Activated naive CD8-positive, alpha-beta T cell (primary cell): Measurements from ENCODE around the gene WNT3.
"Not testable (repeated sequence)": the region's sequence is repeated elsewhere in the genome, so short reads cannot be mapped to it uniquely, and the experiment has no call there.

ENCODE experiments used
- H3K27ac Mint-ChIP-seq: one replicate; pipeline ENCODE4 v1.8.0; 2021; ENCODE audit warnings: mixed read lengths
- H3K27me3 Mint-ChIP-seq: one replicate; pipeline ENCODE4 v1.8.0; 2021; ENCODE audit warnings: mixed read lengths
- H3K36me3 Mint-ChIP-seq: one replicate; pipeline ENCODE4 v1.8.0; 2021; ENCODE audit warnings: mixed read lengths
- H3K4me1 Mint-ChIP-seq: one replicate; pipeline ENCODE4 v1.8.0; 2021; ENCODE audit warnings: low read depth, mixed read lengths
- H3K4me3 Mint-ChIP-seq: one replicate; pipeline ENCODE4 v1.8.0; 2021; ENCODE audit warnings: mild to moderate bottlenecking, mixed read lengths
- H3K9me3 Mint-ChIP-seq: one replicate; pipeline ENCODE4 v1.8.0; 2021; ENCODE audit warnings: low read depth, mixed read lengths

The WNT3 gene

DNA sequence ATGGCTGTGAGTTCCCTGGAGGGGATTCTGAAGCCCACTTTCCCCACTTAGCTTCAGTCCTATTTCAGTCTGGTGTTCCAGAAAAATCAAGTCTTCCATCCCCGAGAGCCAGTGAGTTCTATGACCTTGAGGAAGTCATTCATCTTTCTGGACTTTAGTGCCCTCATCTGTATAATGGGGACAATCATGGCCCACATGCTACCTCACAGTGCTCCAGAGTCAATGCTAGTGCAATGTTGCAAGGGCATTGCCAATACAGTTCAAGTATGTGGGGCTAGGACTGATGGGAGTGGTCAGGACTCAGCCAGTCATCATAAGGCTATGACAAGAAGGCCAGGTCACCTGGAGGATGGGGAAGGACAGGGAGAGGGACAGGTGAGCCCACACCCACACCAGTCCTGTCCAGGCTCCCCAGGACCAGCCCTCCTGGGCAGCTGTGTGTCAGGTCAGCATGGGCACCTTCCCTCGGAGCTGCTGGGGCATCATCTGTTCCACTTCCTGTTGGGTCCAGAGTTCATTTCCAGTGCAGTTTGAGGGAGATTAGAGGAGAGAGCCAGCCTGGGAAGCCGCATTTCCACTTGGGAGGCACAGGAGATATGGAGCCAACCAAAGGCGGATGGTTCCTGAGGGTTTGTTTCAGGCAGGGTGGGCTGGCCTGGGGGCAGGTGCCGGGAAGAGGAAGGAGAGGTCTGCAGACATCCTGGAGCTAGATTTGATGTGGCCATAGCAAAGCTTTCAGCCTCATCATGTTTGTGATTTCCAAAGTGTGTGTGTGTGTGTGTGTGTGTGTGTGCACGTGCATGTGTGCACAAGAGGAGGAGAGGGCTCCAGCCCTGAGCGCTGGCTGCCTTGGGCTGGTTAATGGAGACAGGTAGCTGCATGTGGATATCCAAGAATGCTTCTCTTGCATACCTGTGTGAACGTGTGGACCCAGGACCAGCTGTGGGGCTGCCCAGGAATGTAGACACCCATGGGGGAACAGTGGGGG is 29.0 kb upstream of the WNT3 start:
- Mint-ChIP-seq H3K9me3 (peaks cover 9% of the 10 kb centered on the region), H3K36me3 (peaks cover 3% of the 10 kb centered on the region), H3K4me3 (no peak overlapping the region)

DNA sequence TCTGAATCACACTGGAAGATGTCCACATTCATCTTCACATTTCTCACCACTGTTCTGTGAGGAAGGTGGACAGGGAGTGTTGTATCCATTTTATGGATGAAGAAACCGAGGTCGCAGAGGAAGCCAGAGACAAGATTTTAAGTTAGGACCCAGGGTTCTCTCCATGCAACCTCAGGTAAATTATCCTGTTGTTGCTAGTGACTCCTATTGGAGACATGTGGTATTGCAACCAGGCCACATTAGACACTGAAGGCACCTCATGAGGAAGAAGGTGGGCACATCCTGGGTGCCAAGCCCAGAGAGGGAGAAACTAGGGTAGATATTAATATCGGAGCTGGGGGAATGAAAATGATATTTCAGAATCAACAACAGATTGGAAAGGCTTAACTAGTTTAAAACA is 24.3 kb upstream of the WNT3 start:
- peaks cover 3% of the 10 kb centered on the region for H3K36me3 Mint-ChIP-seq
- no peak overlapping the region for H3K4me3 Mint-ChIP-seq
- peaks cover 4% of the 10 kb centered on the region for H3K4me1 Mint-ChIP-seq
- H3K27ac Mint-ChIP-seq, result no peak overlapping the region
- H3K9me3 Mint-ChIP-seq, result peaks cover 9% of the 10 kb centered on the region
- peaks cover 28% of the 10 kb centered on the region for H3K27me3 Mint-ChIP-seq

More for the DNA sequence above, 29.0 kb upstream of the WNT3 start:
- Mint-ChIP-seq H3K27me3 (peaks cover 45% of the 10 kb centered on the region), H3K27ac (no peak overlapping the region), H3K4me1 (peaks cover 15% of the 10 kb centered on the region)

DNA sequence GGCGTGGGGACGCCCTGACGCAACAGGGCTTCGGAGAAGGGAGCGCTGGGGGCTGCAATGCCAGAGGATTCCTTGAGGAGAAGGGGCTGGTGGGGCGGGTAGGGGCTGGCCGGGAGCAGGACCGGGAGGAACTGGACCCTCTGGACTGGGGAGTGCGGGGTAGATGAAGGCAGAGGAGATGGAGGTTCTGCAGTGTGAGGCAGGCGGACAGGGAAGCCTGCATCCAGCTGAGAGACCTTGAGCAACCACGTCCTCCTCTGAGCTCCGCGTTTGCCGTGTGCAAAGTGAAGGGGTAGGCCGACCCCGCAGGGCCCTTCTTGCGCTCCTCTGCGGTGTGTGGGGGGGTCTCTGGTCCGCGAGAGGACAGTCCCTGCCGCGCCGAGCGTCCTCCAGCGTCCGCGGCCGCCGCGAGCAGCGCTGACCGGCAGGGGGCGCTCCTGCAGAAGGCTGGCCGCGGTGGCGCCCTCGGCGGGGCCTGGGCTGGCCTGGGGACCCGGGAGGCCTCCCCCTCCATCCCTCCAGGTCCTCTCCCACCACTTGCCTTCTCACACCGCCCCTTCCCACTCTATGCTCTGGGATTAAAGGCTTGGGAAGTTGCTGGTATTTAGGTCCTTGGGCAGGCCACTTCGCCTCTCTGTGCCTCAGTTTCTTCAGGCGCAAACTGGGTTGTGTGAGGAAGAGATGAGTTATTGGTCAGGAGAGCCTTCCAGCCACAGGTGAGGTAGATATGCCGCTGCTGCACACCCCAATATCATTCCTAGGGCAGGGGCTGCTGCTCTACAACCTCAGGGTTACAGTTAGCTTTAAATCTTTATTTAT is 23.3 kb upstream of the WNT3 start:
- Mint-ChIP-seq H3K27ac (no peak overlapping the region), H3K27me3 (peaks cover 19% of the 10 kb centered on the region), H3K4me3 (no peak overlapping the region), H3K36me3 (peaks cover 3% of the 10 kb centered on the region), H3K4me1 (peaks cover 4% of the 10 kb centered on the region), H3K9me3 (peaks cover 9% of the 10 kb centered on the region)

DNA sequence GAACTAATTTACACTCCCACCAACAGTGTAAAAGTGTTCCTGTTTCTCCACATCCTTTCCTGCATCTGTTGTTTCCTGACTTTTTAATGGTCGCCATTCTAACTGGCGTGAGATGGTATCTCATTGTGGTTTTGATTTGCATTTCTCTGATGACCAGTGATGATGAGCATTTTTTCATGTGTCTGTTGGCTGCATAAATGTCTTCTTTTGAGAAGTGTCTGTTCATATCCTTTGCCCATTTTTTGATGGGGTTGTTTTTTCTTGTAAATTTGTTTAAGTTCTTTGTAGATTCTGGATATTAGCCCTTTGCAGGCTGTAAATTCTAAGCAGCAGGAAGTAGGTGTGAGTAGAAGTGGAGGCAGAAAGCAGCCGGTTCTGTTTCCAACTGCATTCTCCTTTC is 22.1 kb upstream of the WNT3 start:
- not testable (repeated sequence) for H3K9me3 Mint-ChIP-seq, H3K36me3 Mint-ChIP-seq, H3K27ac Mint-ChIP-seq, H3K4me1 Mint-ChIP-seq, H3K4me3 Mint-ChIP-seq
- peaks cover 19% of the 10 kb centered on the region for H3K27me3 Mint-ChIP-seq

DNA sequence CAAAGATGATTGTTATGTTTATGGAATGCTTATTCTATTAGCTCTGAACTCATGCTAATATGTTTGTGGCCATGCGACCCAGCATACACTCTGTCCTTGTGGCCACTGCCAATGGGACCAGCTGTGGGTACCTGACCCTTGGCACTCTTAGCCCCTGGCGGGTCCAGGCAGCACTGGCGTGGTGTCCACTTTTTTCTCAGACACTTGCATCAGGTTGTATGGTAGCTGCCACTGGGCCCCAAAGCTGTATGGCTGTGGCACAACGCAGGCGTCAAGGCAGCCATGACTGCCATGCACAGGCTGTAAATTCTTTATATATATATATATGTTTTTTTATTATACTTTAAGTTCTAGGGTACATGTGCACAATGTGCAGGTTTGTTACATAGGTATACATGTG is 20.7 kb upstream of the WNT3 start:
- Mint-ChIP-seq H3K4me3 (no peak overlapping the region), H3K27me3 (peaks cover 19% of the 10 kb centered on the region), H3K27ac (no peak overlapping the region), H3K4me1 (peaks cover 4% of the 10 kb centered on the region), H3K36me3 (peaks cover 3% of the 10 kb centered on the region), H3K9me3 (peaks cover 9% of the 10 kb centered on the region)

DNA sequence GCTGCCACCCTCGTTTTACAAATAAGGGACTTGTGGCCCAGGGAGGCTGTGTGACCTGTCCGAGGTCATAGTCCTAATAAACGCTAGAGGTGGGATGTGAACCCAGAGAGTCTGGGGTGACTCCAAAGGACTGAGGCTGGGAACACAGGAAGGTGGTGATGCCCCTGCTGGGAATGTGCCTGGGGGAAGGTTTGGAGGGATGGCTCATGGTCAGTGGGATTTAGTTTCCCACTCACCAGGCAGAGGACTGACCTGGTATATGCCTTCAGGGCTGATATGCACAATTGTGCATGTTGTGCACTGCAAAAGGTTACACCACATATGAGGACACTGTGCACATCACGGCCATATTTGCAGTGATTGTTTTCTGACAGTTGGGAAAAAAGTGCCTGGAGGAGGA is 19.0 kb upstream of the WNT3 start:
- Mint-ChIP-seq H3K4me1 (peaks cover 4% of the 10 kb centered on the region), H3K9me3 (no peaks in the 10 kb centered on the region), H3K27ac (no peak overlapping the region), H3K36me3 (no peaks in the 10 kb centered on the region), H3K4me3 (no peak overlapping the region), H3K27me3 (peaks cover 8% of the 10 kb centered on the region)

DNA sequence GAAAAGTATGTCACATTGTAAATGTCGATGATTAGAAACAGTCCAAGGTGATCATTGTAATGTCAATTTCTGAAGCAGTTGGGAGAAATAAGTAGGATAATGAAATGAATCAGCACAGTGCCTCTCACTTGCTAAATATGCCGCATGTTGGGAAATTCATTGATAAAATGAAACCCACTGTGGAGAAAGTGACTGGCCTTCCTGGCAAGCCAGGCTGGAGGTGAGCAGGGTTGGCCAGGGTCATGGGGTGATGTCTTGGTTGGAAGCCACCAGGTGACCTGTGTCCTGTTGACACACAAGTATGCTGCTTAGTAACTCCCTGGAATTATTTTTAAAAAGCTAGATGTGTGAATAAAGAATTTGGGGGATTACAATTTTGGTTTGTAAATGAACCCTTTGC is 18.0 kb upstream of the WNT3 start:
- H3K27ac Mint-ChIP-seq, result no peak overlapping the region
- no peaks in the 10 kb centered on the region for H3K9me3 Mint-ChIP-seq
- peaks cover 4% of the 10 kb centered on the region for H3K4me1 Mint-ChIP-seq
- H3K4me3 Mint-ChIP-seq, result no peak overlapping the region
- peaks cover 10% of the 10 kb centered on the region for H3K27me3 Mint-ChIP-seq
- no peaks in the 10 kb centered on the region for H3K36me3 Mint-ChIP-seq

DNA sequence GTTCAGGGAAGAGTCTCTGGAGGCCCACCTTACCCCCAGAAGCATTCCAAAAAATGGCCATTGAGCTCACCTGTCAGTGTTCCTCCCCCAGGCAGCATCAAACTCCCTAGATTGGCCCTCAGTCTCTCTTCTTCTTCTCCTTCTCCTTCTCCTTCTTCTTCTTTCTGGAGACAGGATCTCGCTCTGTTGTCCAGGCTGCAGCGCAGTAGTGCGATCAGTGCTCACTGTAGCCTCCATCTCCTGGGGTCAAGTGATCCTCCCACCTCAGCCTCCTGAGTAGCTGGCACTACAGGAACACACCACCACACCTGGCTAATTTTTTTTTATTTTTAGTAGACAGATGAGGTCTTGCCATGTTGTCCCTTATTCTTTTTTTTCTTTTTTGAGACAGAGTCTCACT is 16.4 kb upstream of the WNT3 start:
- no peaks in the 10 kb centered on the region for H3K36me3 Mint-ChIP-seq
- peaks cover 6% of the 10 kb centered on the region for H3K27me3 Mint-ChIP-seq
- H3K27ac Mint-ChIP-seq, result no peak overlapping the region
- H3K4me3 Mint-ChIP-seq, result no peak overlapping the region
- no peaks in the 10 kb centered on the region for H3K9me3 Mint-ChIP-seq
- H3K4me1 Mint-ChIP-seq, result peaks cover 2% of the 10 kb centered on the region

DNA sequence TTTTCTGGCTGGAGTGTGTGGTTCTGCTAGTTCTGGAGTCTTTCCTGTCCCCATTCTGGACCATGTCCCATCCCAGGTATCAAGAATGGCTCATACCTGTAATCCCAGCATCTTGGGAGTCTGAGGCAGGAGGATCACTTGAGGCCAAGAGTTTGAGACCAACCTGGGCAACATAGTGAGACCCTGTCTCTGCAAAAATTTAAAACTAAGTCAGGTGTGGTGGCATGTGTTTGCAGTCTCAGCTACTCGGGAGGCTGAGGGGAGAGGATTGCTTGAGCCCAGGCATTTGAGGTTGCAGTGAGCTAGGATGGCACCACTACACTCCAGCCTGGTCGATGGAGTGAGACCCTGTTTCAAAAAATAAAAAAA is 15.3 kb upstream of the WNT3 start:
- H3K27ac Mint-ChIP-seq, result no peak overlapping the region
- H3K36me3 Mint-ChIP-seq, result no peaks in the 10 kb centered on the region
- no peaks in the 10 kb centered on the region for H3K9me3 Mint-ChIP-seq
- H3K4me1 Mint-ChIP-seq, result peaks cover 2% of the 10 kb centered on the region
- H3K27me3 Mint-ChIP-seq, result peaks cover 6% of the 10 kb centered on the region
- H3K4me3 Mint-ChIP-seq, result no peak overlapping the region

DNA sequence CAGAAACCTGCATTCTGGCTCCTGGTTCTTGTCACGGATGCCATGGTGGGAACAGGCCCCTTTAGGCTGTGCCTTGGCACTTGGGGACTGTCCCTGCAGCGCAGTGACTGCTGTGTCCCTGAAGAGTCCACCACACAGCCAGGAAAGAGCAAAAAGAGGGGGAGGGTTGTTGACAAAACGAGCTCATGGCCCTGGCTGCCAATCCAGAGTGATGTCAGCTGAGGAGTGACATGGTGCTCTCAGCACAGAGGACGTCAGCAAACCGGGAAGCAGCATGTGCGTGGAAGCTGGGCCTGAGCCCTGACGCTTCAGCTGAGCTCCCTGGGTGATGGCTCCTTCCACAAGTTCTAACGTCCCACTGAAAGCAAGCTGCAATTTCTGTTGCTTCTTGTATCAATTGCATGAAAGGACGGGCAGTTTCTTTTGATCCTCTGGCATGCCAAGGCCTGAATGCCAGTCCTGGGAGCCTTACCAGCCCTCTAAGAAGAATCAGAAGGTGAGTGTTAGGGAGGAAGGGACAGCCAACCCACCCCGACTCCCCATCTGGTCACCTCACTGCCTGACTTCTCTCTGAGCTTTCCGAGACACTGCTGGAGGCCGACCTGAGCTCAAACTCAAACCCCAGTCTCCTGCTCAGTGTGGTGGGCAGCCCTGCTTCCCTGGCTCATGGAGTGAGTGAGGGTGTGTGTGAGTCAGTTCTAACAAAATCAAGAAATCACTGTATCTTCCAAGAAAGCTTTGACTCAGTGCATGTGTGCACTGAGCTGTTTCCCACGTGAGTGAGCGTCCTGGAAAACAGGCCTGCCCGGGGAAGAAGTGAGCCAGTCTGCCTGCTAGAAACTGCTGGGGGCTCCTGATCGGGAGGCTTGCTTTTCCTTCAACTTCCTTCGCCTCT is 14.7 kb upstream of the WNT3 start:
- Mint-ChIP-seq H3K4me3 (no peak overlapping the region), H3K36me3 (no peaks in the 10 kb centered on the region), H3K4me1 (peaks cover 2% of the 10 kb centered on the region), H3K9me3 (no peaks in the 10 kb centered on the region), H3K27ac (no peak overlapping the region), H3K27me3 (peaks cover 6% of the 10 kb centered on the region)

DNA sequence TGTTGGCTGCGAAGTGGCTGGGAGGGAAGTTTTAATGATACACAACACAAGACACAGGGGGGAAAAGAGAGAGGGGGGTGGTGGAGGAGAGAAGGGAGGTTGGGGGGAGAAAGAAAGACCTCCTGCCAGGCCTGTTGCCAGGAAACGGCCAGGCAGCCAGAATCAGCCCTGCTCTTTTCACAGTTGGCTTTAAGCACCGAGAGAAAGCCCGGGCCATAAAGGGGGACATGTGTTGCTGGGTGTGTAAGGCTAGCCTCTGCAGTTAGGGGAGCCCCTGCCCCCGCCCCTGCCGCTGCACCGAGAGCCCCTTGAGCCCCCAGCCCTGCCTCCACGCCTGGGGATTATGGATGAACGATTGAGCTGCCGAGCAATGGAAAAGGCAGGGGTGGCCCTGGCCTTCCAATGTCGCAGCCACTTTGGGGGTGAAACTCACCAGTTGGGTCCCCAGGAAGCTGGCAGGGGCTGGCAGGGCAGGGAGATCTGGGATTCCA is 13.9 kb upstream of the WNT3 start:
- peaks cover 2% of the 10 kb centered on the region for H3K4me1 Mint-ChIP-seq
- no peak overlapping the region for H3K27ac Mint-ChIP-seq
- H3K9me3 Mint-ChIP-seq, result no peaks in the 10 kb centered on the region
- no peaks in the 10 kb centered on the region for H3K36me3 Mint-ChIP-seq
- peaks cover 8% of the 10 kb centered on the region for H3K27me3 Mint-ChIP-seq
- no peak overlapping the region for H3K4me3 Mint-ChIP-seq

DNA sequence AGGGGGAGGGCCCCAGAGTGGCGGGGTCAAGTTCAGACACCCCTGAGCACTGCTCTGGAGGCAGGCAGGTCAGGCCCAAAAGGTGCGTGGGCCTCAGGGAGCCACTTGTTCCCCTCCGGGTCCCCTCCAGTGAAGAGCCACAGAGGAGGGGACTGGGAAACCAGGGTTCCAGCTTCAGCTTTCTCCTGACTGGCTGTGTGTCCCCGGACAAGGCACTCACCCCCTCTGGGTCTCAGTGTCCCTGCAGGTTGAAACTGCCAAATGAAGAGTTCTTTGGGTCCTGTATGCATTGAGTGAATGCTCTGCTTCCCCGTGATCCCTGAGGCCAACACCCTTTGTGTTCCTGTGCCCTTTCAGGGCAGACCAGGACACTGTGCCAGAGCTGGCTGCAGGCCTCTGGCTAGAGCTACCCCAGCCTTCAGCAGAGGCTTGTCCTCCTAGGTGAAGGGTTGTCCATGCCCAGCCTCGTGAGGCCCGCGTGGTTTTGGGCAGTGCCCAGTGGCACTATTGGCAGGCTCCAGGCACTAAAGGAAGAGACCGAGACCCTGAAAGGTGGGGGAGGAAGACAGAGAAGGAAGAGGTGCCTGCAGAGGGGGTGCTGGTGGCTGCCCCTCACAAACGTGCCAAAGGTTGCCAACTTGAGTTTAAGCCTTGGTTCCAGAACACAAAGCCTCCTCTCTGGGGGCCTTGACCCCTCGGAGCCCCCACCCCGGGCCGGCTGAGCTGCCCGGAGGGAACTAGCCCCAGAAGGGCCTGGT is 13.3 kb upstream of the WNT3 start:
- no peak overlapping the region for H3K4me3 Mint-ChIP-seq
- H3K4me1 Mint-ChIP-seq, result peaks cover 2% of the 10 kb centered on the region

DNA sequence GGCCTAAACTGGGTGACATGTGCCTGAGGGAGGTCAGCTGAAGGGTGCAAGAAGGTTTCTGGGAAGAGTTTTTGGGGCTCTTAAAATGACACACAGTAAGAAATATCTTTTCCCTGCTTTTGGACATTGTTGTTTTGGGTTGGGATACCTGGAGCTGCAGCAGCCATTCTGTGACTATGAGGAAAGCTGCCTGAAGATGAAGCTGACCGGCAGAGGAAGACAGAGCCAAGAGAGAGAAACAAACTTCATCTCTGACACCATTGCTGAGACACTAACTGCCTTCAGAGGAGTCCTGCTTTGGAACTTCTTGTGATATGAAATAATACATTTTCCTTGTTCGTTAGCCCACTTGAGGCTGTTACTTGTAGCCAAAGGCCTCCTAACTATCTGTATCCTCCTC is 8.8 kb upstream of the WNT3 start:
- Mint-ChIP-seq H3K27ac (no peak overlapping the region), H3K27me3 (peaks cover 12% of the 10 kb centered on the region), H3K36me3 (no peaks in the 10 kb centered on the region), H3K4me1 (no peaks in the 10 kb centered on the region), H3K4me3 (no peak overlapping the region), H3K9me3 (no peaks in the 10 kb centered on the region)

More for the DNA sequence above, 13.3 kb upstream of the WNT3 start:
- Mint-ChIP-seq H3K36me3 (no peaks in the 10 kb centered on the region), H3K9me3 (no peaks in the 10 kb centered on the region), H3K27ac (no peak overlapping the region), H3K27me3 (peaks cover 10% of the 10 kb centered on the region)

DNA sequence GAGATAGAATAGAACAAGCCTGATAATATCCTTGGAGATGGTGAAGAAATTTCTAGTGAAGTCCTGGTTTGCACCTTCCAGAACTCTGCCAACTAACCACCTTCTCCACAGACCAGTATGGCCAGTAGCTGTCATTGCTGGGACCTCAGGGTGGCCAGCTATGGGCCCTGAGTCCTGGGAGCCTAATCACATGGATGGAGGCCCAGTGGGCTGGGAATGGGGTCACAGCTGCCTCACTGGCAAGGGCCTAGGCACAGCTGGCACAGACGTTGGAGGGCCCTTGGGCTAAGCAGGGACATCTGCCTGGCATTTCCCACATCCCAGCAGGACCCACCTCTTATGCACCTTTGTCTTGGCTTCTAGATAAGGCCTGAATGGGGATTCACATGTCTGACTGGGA is 7.6 kb upstream of the WNT3 start:
- Mint-ChIP-seq H3K27ac (no peak overlapping the region), H3K9me3 (no peaks in the 10 kb centered on the region), H3K4me1 (no peaks in the 10 kb centered on the region), H3K27me3 (peaks cover 16% of the 10 kb centered on the region), H3K4me3 (no peak overlapping the region), H3K36me3 (no peaks in the 10 kb centered on the region)
